Colonic mucosa (tissue), 4 donors: ENCODE measurements around the gene MED12L. TPM values are rescaled to one million over a fixed set of nuclear protein-coding genes. Genes with fewer than 3 reads are reported as not detected.

Experiments
- DNase-seq: peaks from one replicate; pipeline ENCODE4 v3.0.0-alpha.2; 2020
- H3K27ac ChIP-seq: fragments of 200-600 bp; one replicate; pipeline ENCODE4 v1.8.0; 2021
- H3K27me3 ChIP-seq: fragments of 200-600 bp; one replicate; pipeline ENCODE4 v1.8.0; 2021
- H3K36me3 ChIP-seq: fragments of 200-600 bp; one replicate; pipeline ENCODE4 v1.8.0; 2021
- H3K4me1 ChIP-seq: fragments of 200-600 bp; one replicate; pipeline ENCODE4 v1.8.0; 2021; ENCODE audit warnings: mild to moderate bottlenecking
- H3K4me3 ChIP-seq: fragments of 200-600 bp; one replicate; pipeline ENCODE4 v1.8.0; 2021
- H3K9ac ChIP-seq, 2 donors: one replicate each; pipeline ENCODE4 v1.7.0; 2013; ENCODE audit warnings: control low read depth in 2 of 2, low read depth in 2 of 2, low read length in 2 of 2
- H3K9me3 ChIP-seq: fragments of 200-600 bp; one replicate; pipeline ENCODE4 v1.8.0; 2021
- intact Hi-C: fragments of 100-400 bp; cut with DNase I; formaldehyde crosslinking; loops from one replicate; pipeline ENCODE4 v1.14.1; 2022
- total RNA-seq, 2 donors: library from RNA; stranded (reverse); fragmentation: NEBNext Ultra II Directional in 1 of 2; extraction: Animal tissue kit (Norgen Biotek cat#: 25700) in 1 of 2; gene quantifications; one replicate each; pipeline ENCODE4 v1.2.1, GENCODE V29; 2021
- TF ChIP-seq, protein P1 (sequence below): fragments of 200-600 bp; IDR thresholded peaks from one replicate; pipeline ENCODE4 v1.8.0; 2022; ENCODE audit warnings: antibody characterized with exemption, mild to moderate bottlenecking
- donor health status: healthy.
- donor health status: DM: no; HTN: no; CAD: no.
- donor health status: DM: no; HTN: no; CAD: no.

Gene MED12L
- total RNA-seq, 2 donors from 2014 or later = 0.32 to 1.3 TPM

DNA sequence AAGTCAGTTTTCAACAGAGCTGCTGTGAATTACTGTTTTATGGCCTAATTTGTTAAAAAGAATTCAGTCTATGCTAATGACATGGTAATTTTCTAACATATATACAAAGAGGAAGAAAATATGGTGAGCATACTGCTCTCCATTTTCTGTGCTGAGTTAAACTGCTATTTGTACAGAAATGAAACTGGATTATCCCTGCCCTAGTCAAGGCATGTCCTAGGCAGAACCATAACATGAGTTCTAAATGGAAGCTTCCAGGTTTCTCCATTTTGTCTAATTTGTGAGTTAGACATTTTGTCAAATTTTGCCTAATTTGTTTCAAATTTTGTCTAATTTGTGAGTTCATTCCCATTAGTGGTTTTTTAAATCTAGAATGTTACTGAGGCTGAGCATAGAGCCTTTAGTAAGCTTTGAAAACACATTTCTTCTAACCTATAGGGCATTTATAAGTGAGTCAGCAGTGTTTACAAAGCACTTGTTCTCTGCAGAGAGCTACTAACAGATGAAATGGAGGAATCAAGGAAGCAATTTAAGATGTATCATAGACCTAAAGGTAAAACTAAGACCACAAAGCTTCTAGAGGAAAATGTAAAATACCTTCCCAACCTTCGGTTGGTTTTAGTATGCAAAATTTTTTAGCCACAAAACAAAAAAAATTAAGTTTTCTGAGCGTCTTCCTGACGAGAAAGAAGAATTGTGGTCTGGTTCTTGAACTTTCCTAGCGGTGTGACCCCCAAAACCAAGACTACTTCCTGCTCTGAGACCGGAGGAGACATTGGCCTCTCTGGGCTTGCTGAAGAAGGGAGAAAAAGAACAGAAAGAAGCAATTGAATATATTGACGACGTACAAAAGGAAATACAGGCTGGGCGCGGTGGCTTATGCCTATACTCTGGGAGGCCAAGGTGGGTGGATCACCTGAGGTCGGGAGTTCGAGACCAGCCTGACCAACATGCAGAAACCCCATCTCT lies 183.1 kb downstream of the MED12L start:
- H3K9me3 ChIP-seq = no peaks in the 10 kb centered on the region
- no peak overlapping the region for H3K4me3 ChIP-seq
- H3K9ac ChIP-seq = no peak overlapping the region
- no peaks in the 10 kb centered on the region for H3K27me3 ChIP-seq
- no peak overlapping the region for H3K27ac ChIP-seq
- H3K36me3 ChIP-seq = no peaks in the 10 kb centered on the region
- intact Hi-C loops = no loop called here
- no peaks in the 10 kb centered on the region for H3K4me1 ChIP-seq
- no peak for DNase-seq
- TF ChIP-seq, protein P1, sequence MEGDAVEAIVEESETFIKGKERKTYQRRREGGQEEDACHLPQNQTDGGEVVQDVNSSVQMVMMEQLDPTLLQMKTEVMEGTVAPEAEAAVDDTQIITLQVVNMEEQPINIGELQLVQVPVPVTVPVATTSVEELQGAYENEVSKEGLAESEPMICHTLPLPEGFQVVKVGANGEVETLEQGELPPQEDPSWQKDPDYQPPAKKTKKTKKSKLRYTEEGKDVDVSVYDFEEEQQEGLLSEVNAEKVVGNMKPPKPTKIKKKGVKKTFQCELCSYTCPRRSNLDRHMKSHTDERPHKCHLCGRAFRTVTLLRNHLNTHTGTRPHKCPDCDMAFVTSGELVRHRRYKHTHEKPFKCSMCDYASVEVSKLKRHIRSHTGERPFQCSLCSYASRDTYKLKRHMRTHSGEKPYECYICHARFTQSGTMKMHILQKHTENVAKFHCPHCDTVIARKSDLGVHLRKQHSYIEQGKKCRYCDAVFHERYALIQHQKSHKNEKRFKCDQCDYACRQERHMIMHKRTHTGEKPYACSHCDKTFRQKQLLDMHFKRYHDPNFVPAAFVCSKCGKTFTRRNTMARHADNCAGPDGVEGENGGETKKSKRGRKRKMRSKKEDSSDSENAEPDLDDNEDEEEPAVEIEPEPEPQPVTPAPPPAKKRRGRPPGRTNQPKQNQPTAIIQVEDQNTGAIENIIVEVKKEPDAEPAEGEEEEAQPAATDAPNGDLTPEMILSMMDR = no peak

DNA sequence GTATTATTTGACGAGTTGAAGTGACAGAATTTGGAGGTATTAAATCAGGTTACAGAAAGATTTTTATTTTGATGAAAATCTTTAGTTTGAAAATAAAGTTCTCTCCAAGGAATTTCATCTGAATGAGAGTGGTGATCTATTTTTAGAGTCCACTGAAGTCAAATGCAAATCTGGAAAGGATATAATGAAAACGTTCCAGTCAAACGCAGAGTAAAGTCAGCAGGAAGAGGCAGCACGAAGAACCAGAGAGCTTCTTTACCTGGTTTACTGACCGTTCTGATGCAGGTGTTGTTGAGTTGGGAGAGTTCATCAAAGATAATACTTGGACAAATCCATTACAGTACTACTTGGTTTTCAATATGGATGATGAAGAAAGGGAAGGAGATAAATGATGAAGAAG lies 184.2 kb downstream of the MED12L start:
- H3K36me3 ChIP-seq = no peaks in the 10 kb centered on the region
- TF ChIP-seq, protein P1 = no peak
- no peak overlapping the region for H3K9ac ChIP-seq
- no peaks in the 10 kb centered on the region for H3K9me3 ChIP-seq
- no peaks in the 10 kb centered on the region for H3K27me3 ChIP-seq
- intact Hi-C loops = no loop called here
- H3K4me1 ChIP-seq = no peaks in the 10 kb centered on the region
- H3K4me3 ChIP-seq = no peak overlapping the region
- H3K27ac ChIP-seq = no peak overlapping the region
- no peak for DNase-seq

DNA sequence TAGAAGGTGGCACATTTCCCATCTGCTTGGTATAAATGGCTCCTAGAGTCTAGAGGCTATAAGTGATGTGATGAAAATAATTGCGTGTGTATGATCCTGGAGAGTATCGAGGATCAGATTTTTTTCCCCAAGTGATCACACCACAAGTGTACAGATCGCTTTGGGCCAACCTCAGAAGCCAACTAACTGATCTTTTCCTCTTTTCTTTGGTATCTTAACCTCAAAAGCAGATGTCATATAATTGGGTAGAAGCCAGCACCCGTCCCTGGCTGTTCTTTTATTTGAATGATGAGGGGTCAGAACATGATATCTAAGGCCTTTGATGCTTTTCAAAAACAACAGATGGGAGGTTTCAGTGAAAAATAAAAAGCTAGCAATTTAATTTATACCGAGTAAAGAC lies 189.6 kb downstream of the MED12L start:
- no peak for DNase-seq
- TF ChIP-seq, protein P1 = no peak
- Histone ChIP-seq H3K27ac (no peak overlapping the region), H3K4me1 (peaks cover 2% of the 10 kb centered on the region), H3K4me3 (no peak overlapping the region), H3K9me3 (no peaks in the 10 kb centered on the region), H3K9ac (no peak overlapping the region), H3K36me3 (no peaks in the 10 kb centered on the region), H3K27me3 (no peaks in the 10 kb centered on the region)
- intact Hi-C loops = no loop called here

DNA sequence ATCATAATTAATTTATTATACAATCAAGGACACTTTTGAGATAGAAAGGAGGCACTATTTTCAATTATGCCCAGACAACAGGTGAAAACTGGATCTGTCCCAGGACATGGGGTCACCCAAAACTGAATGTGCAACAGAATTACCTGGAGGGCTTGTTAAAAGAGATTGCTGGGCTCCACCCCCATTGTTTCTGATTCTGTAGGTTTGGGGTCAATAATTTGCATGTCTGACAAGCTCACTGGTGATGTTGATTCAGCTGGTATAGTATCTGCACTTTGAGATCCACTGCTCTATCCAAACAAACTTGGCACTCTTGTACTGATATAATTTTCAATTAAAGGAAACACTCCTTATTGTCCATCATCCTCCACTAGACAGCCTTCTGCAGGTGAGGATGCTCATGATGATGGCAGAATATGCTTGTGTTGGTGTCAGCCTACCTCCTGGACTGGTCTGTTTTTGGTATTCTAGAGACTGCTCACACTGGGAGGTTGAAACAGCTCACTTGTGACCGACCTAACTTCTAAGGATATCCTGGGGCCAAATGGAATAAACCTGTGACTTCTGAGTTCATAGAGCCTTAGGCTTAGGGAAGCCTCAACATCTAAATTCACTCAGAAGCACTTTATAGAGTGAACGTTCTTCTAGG lies 190.7 kb downstream of the MED12L start:
- intact Hi-C loops = no loop called here
- no peak overlapping the region for H3K4me3 ChIP-seq
- H3K27ac ChIP-seq = no peak overlapping the region

DNA sequence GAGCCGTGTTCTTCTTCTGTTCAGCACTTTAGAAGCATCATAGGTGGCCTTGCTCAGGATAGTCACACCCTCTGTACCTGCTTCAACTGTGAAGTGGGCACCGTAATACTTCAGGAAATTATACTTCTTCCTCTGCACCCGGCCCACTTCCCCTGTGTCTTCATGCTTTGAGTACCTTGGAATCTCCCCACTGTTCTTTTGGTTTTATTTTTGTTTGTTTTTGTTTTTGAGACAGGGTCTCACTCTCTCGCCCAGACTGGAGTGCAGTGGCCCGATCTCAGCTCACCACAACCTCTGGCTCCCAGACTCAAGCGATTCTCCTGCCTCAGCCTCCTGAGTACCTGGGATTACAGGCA lies 191.2 kb downstream of the MED12L start:
- peaks cover 2% of the 10 kb centered on the region for H3K4me1 ChIP-seq
- DNase-seq = no peak
- no peak overlapping the region for H3K4me3 ChIP-seq
- TF ChIP-seq, protein P1 = no peak
- H3K9me3 ChIP-seq = no peaks in the 10 kb centered on the region
- H3K9ac ChIP-seq = no peak overlapping the region
- H3K36me3 ChIP-seq = no peaks in the 10 kb centered on the region
- intact Hi-C loops = no loop called here
- H3K27ac ChIP-seq = no peak overlapping the region
- H3K27me3 ChIP-seq = no peaks in the 10 kb centered on the region

More for the DNA sequence above, 190.7 kb downstream of the MED12L start:
- TF ChIP-seq, protein P1 = no peak
- H3K9ac ChIP-seq = no peak overlapping the region
- no peaks in the 10 kb centered on the region for H3K36me3 ChIP-seq
- no peaks in the 10 kb centered on the region for H3K9me3 ChIP-seq
- no peaks in the 10 kb centered on the region for H3K27me3 ChIP-seq
- H3K4me1 ChIP-seq = peaks cover 2% of the 10 kb centered on the region
- no peak for DNase-seq
